Activated CD8-positive, alpha-beta T cell treated with anti-CD3 and anti-CD28 coated beads, Interleukin-2, amount 10 ng/mL, durations not matched to agents 7 days and 5 days (primary cell): ENCODE measurements around the gene EMP1. TPM values are rescaled to one million over a fixed set of nuclear protein-coding genes. Genes with fewer than 3 reads are reported as not detected.

ENCODE experiments used
- ATAC-seq: fragments of 150-1000 bp; cut with Tn5 transposase; one replicate; pipeline ENCODE4 v1.10.0; 2021; ENCODE audit warnings: moderate library complexity
- CTCF ChIA-PET: fragments of 350-600 bp; sonication (Branson Sonifier 250); formaldehyde crosslinking; loops from one replicate; lab custom pipeline; 2021; ENCODE audit warnings: antibody characterized with exemption; lab: Charles Lee
- POLR2A ChIA-PET: fragments of 350-600 bp; sonication (Branson Sonifier 250); formaldehyde crosslinking; loops from one replicate; lab custom pipeline; 2021; ENCODE audit warnings: antibody characterized with exemption; lab: Charles Lee
- DNase-seq: peaks from one replicate; pipeline ENCODE4 v3.0.0-alpha.2; 2020
- H3K27ac Mint-ChIP-seq: one replicate; pipeline ENCODE4 v1.8.0; 2021; ENCODE audit warnings: mild to moderate bottlenecking, mixed read lengths
- H3K27me3 Mint-ChIP-seq: one replicate; pipeline ENCODE4 v1.8.0; 2021; ENCODE audit warnings: low read depth, mixed read lengths
- H3K36me3 Mint-ChIP-seq: one replicate; pipeline ENCODE4 v1.8.0; 2021; ENCODE audit warnings: low read depth, mixed read lengths
- H3K4me1 Mint-ChIP-seq: one replicate; pipeline ENCODE4 v1.8.0; 2021; ENCODE audit warnings: low read depth, mixed read lengths
- H3K4me3 Mint-ChIP-seq: one replicate; pipeline ENCODE4 v1.8.0; 2021; ENCODE audit warnings: mild to moderate bottlenecking, mixed read lengths
- H3K9me3 Mint-ChIP-seq: one replicate; pipeline ENCODE4 v1.8.0; 2022; ENCODE audit warnings: mixed read lengths; ENCODE audit not compliant: insufficient read depth
- total RNA-seq, 2 experiments: library from RNA; stranded (reverse); gene quantifications; one replicate each; pipeline ENCODE4 v1.2.3, GENCODE V29; 2021

Gene EMP1
- total RNA-seq, 2 experiments from 2014 or later = 4.4 to 7.6 TPM

DNA sequence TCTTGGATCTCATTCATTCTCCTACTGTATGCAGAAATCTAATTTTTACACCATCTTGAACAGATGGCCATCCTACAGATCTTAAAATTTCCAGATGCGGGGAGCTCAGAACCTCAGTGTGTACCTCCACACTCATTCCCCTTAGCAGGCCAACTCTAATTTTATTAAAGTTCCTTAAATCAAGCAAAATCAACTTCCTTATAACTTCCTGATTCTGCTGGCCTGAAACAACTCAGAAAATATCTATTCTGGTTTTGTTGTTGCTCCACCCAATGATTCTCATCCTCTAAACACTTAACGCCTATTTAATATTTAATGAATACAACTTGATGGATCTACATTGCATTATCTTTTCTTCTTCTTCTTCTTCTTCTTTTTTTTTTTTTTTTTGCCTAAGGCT, 3.1 kb downstream of the EMP1 start:
- peaks cover 32% of the 10 kb centered on the region for H3K27me3 Mint-ChIP-seq
- CTCF ChIA-PET = interaction anchor here (1.0 to 1.2 kb wide), 2 partner anchors 12 to 97 kb away, joined by 3 to 4 read pairs; no protein-coding TSS in a partner anchor
- no peak overlapping the region for H3K27ac Mint-ChIP-seq

DNA sequence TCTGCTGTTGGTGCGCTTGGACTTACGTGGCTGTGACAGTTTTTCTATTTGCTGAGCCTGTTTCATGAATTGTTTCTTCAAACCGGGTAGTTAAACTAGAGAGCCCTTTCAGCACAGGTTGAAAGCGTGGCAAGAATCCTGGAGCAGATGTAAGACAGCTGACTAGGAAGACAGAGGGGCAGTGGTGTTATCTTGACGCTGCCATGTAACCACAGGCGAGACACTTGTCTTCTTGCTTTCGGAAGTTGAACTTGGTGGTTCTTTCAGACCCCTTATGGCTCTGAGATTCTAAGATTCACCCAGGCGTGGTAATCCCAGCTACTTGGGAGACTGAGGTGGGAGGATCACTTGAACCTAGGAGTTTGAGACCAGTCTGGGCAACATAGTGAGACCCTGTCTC, 4.3 kb downstream of the EMP1 start:
- H3K36me3 Mint-ChIP-seq = no peaks in the 10 kb centered on the region
- no peak overlapping the region for H3K4me3 Mint-ChIP-seq
- H3K4me1 Mint-ChIP-seq = peaks cover 34% of the 10 kb centered on the region
- CTCF ChIA-PET = interaction anchor here (1.1 to 3.6 kb wide), 3 partner anchors 11 to 102 kb away, joined by 3 to 17 read pairs (median 3); no protein-coding TSS in a partner anchor
- ATAC-seq (no peak), DNase-seq (no peak)
- H3K27ac Mint-ChIP-seq = no peak overlapping the region
- H3K9me3 Mint-ChIP-seq = no peaks in the 10 kb centered on the region
- POLR2A ChIA-PET = no interaction called here
- H3K27me3 Mint-ChIP-seq = peaks cover 38% of the 10 kb centered on the region

More for the DNA sequence above, 3.1 kb downstream of the EMP1 start:
- no peak for DNase-seq
- H3K36me3 Mint-ChIP-seq = no peaks in the 10 kb centered on the region
- POLR2A ChIA-PET = no interaction called here
- H3K9me3 Mint-ChIP-seq = no peaks in the 10 kb centered on the region
- H3K4me1 Mint-ChIP-seq = peaks cover 41% of the 10 kb centered on the region
- no peak overlapping the region for H3K4me3 Mint-ChIP-seq
- ATAC-seq = no peak

DNA sequence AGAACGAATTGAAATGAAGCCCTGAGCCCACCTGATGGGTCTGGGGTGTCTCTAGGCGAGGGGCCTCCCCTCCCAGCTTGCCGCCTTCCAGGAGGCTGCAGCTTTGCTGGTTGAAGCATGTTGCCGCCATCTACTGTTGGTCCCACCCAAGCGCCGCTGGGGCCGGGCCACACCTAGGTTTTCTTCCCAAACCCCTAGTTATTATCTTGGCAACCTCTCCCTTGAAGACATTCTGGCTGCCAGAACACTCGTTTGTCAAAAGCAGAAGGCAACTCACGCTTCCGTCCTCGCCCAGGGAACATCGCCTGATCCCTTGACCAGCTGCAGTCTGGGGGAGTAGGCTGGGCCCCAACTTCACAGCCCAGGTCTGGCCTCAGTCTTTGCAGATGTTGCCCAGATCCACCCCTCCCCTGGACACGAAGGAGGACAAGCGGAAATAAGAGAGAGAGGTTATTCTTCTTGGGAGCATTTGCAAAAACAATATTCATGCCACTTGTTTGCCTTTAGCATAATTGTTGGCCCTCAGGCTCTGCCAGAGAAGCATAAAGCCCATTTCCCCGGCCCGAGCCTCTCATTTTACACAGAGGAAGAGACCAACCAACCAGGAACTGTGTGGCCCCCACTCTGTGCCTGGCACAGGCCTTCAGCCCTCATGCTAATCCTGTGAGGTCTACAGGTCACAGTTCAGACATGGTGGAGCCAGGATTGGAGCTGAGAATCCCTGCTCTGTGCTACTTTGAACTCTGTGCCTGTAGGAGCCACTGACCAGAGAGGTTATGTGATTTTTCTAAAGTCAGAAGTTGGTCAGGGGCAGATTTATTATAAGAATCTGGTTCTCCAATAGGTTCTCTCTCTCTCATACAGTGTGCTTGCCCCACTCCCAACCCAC, 6.8 kb downstream of the EMP1 start:
- ChIA-PET CTCF (interaction anchor here (1.6 to 3.6 kb wide), 3 partner anchors 9 to 104 kb away, joined by 4 to 17 read pairs (median 8); no protein-coding TSS in a partner anchor), POLR2A (no interaction called here)
- Mint-ChIP-seq H3K9me3 (no peaks in the 10 kb centered on the region), H3K36me3 (no peaks in the 10 kb centered on the region), H3K4me1 (peaks cover 34% of the 10 kb centered on the region), H3K27ac (no peak overlapping the region), H3K4me3 (no peak overlapping the region), H3K27me3 (peaks cover 30% of the 10 kb centered on the region)
- ATAC-seq (no peak), DNase-seq (no peak)

DNA sequence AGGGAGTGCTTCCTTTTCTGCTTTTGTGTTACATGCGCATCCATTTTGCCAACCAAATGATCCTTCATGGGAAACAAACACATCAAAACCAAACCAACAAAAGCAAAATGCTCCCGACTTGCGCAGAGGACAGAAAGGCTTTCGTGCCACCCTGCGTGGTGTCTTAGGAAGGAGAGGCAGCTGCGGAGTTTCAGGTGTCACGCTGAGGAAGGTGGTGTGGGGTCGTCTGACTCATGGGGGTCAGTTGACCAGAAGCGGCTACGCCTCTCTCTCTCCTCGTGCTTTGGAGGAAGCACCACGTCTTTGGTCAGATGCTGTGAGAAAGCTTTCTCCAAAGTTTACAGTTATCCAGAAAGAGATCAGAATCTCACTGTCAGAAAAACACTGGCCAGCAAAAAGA, 7.9 kb downstream of the EMP1 start:
- H3K4me1 Mint-ChIP-seq = peaks cover 38% of the 10 kb centered on the region
- H3K9me3 Mint-ChIP-seq = no peaks in the 10 kb centered on the region
- H3K4me3 Mint-ChIP-seq = no peak overlapping the region
- CTCF ChIA-PET = interaction anchor here (1.6 kb wide), 1 partner anchor 31 kb away, joined by 4 read pairs; no protein-coding TSS in a partner anchor
- DNase-seq = no peak
- H3K27me3 Mint-ChIP-seq = peaks cover 27% of the 10 kb centered on the region
- no peaks in the 10 kb centered on the region for H3K36me3 Mint-ChIP-seq
- H3K27ac Mint-ChIP-seq = no peak overlapping the region
- ATAC-seq = no peak
- POLR2A ChIA-PET = no interaction called here

DNA sequence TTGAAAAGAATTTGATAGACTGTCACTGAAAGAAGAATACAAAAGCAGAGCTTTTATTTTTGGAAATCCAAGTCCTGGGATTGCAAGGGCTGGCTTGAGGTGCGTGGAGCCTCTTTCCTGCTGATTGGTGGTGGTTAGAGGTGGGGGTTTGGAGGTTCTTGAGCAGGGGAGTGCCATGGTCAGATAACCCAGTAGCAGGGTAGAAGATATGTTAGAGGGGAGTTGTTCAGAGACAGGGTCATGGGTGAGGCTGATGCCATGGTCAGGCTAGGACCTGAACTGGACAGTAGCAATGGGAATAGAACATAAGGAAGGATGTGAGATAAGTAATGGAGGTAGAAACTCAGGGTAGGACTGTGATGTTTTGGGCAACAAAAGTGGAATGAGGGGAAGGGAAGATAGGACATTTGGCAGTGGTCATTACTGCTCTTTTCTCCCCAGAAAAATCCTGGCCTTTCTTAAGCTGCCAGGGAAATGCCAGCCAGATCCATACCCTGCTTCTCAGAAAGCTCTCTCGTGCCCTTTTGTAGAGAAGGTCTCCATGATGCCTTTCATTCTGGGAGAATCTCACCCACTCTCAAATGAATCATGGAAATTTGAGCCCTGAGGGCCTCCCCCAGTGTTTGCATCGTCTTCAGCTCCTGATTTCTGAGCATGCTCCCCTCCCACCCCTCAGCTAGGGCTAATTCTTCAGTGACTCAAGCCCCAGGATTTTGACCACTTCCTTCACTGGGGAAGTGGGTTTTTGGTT, 9.5 kb downstream of the EMP1 start:
- ATAC-seq = peak; percentile 20

DNA sequence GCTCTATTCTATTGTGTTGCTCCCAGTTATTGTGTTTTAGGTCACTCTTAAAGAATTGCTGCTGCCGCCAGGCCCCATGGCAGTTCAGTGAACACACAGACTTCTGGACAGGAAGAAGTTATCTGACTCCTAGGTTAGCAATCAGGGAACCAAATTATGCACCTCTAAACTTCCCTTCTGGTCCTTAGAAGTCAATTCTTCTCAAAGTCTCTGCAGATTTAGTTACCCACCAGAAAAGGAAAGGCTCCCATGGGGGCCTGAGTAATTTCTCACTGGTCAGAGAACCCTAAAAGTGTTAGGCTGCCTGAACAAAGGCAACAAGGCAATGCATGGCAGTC, 10.0 kb downstream of the EMP1 start:
- peaks cover 36% of the 10 kb centered on the region for H3K4me1 Mint-ChIP-seq
- no peak overlapping the region for H3K4me3 Mint-ChIP-seq
- no peaks in the 10 kb centered on the region for H3K9me3 Mint-ChIP-seq
- ChIA-PET CTCF (interaction anchor here (1.3 to 9.7 kb wide), 3 partner anchors 9 to 104 kb away, joined by 3 to 204 read pairs (median 4); partner anchors contain the start of gene GSG1), POLR2A (no interaction called here)
- DNase-seq (no peak), ATAC-seq (no peak)
- no peaks in the 10 kb centered on the region for H3K36me3 Mint-ChIP-seq
- peaks cover 16% of the 10 kb centered on the region for H3K27me3 Mint-ChIP-seq
- peak overlapping the region; percentile 35 for H3K27ac Mint-ChIP-seq

More for the DNA sequence above, 9.5 kb downstream of the EMP1 start:
- Mint-ChIP-seq H3K4me1 (peaks cover 34% of the 10 kb centered on the region), H3K36me3 (no peaks in the 10 kb centered on the region), H3K27me3 (peaks cover 19% of the 10 kb centered on the region), H3K9me3 (no peaks in the 10 kb centered on the region), H3K27ac (peak overlapping the region; percentile 20), H3K4me3 (no peak overlapping the region)
- no peak for DNase-seq
- ChIA-PET CTCF (interaction anchor here (1.3 to 9.7 kb wide), 3 partner anchors 8 to 104 kb away, joined by 3 to 204 read pairs (median 4); partner anchors contain the start of gene GSG1), POLR2A (no interaction called here)

DNA sequence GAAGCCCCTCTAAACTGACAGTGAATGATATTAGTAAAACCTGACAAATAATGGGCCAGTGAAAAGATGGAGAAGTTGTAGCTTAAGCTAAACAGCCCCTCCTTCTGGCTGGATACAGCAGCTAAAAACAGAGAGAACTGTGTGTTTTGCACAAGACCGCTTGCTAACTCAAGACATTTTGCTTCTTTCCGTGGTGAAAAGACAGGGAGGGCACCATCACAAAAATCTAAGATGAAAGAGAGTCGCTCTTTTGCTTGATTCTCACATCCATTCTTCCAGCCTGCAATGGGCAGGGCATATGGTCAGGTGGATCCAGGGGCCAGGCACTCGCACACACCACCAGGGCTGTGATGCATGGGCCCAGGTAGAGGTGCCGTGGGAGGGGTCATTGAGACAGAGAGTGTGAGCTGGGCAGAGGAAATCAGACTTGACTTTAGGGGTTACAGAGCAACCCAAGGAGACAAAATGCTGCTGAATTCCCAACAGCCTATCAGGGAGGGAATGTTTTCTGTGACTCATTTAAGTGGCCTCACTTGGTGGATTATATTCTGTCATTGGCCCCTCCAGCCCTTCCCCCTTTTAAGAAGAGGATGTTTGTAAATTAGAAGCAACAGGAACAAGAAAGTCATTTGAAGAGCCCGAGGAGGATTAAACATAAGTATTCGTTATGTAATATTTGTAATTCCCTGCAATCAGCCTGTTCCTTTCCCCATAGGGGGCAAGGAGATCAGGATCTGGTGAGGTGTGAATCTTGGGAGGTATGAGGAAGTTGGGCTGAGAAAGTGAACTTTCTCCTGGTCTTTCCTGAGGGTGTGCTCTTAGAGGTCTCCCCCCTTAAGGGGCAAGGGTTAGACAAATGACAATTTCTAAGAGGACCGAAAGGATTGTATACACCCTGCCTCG, 12.3 kb downstream of the EMP1 start:
- Mint-ChIP-seq H3K36me3 (no peaks in the 10 kb centered on the region), H3K4me1 (peaks cover 58% of the 10 kb centered on the region), H3K4me3 (no peak overlapping the region), H3K9me3 (no peaks in the 10 kb centered on the region), H3K27me3 (peaks cover 9% of the 10 kb centered on the region), H3K27ac (no peak overlapping the region)
- ATAC-seq (peak; percentile 17), DNase-seq (peak; percentile 39)
- POLR2A ChIA-PET = interaction anchor here (0.7 to 1.3 kb wide), 2 partner anchors 109 to 112 kb away, joined by 3 read pairs; no protein-coding TSS in a partner anchor
- CTCF ChIA-PET = interaction anchor here (0.7 to 9.7 kb wide), 9 partner anchors 12 to 372 kb away, joined by 3 to 204 read pairs (median 3); partner anchors contain the start of genes EMP1 and GSG1

DNA sequence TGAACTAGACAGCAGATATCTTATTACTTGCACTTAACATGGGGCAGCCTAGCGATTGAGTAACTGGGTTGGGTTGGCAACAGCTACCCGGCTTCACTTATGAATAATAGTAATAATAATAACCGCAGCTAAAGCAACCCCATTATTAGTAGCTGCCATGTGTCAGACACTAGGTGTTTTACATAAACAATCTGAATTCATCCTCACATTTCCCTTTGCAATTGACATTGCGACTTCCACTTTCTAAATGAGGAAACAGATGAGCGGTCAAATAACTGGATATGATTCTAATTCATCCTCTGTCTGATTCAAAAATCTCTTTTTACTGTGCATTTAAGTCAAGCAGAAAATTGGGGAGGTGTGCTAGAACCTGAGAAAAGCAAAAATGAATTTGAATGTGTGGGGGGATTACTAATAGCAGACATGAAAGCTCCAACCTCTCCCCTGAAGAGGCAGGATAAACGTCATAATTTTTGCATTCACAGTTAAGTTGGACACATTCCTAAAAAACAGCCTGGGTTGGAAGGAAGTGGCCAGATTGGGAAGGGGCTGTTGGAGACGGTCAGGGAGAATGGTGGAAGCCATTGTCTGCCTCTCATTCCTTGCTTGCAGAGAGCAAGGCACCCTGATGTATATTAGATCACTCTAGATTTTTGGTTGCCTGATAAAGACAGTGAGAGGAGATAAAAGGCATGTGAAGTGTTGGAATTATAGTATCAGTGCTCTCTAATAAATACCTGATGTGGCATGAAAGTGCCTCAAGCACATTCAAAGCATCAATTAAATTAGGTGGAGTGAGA, 13.1 kb downstream of the EMP1 start:
- Mint-ChIP-seq H3K4me3 (no peak overlapping the region), H3K27ac (no peak overlapping the region), H3K27me3 (peaks cover 7% of the 10 kb centered on the region), H3K9me3 (no peaks in the 10 kb centered on the region), H3K36me3 (no peaks in the 10 kb centered on the region), H3K4me1 (peaks cover 61% of the 10 kb centered on the region)
- ATAC-seq (no peak), DNase-seq (no peak)
- POLR2A ChIA-PET = no interaction called here
- CTCF ChIA-PET = interaction anchor here (1.0 to 9.7 kb wide), 8 partner anchors 13 to 373 kb away, joined by 3 to 204 read pairs (median 20); partner anchors contain the start of genes EMP1 and GSG1

DNA sequence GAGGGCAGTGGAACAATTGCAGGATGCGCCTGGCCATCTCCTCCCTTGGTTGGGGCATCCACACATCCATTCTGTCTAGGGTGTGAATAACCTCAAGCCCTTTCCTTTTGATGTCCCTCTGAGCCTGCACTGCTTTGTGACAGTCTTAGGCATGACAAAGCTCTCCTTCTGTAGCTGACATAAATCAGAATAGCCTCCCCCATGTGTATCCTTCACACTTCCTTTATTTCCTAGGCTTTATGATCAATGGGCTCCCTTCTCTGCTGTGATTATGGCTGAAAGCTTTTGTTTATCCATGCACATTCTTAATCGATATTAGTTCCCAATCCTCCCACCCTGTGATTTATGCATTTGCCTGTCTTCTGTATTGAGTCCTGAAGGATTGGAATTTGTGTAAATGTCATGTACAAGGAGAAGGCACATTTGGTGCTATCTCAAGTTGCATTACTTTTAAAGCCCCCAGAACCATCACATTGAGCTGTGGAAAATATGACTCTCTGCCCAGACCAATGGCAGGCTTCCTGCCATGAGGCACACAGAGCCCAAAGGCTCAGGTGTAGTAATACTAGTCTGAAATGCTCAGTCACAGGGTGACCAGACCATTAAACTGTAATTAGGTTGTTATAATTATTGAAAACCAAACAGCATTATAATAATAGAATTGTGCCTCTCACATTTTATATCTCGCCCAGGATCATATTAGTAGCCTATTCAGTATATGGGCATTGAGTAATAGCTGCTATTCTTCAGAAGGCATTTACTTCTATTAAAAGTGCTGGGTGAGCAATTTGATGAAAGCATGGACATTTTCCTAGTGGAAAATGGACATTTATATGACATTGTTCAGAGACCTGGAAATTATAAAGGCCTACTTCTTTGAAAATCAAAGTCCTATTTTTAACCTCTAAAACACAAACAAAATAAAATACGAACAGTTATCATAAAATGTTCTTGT, 14.0 kb downstream of the EMP1 start:
- H3K27ac Mint-ChIP-seq = no peak overlapping the region
- ATAC-seq (peak; percentile 38), DNase-seq (no peak)
- ChIA-PET POLR2A (no interaction called here), CTCF (interaction anchor here (0.9 to 9.7 kb wide), 15 partner anchors 14 to 423 kb away, joined by 3 to 204 read pairs (median 13); partner anchors contain the start of genes EMP1, FAM234B and GSG1)
- H3K4me3 Mint-ChIP-seq = no peak overlapping the region
- H3K4me1 Mint-ChIP-seq = peaks cover 60% of the 10 kb centered on the region
- no peaks in the 10 kb centered on the region for H3K9me3 Mint-ChIP-seq
- H3K36me3 Mint-ChIP-seq = no peaks in the 10 kb centered on the region
- peaks cover 4% of the 10 kb centered on the region for H3K27me3 Mint-ChIP-seq
